ENCODE data around the gene ADTRP.

The ADTRP gene

DNA sequence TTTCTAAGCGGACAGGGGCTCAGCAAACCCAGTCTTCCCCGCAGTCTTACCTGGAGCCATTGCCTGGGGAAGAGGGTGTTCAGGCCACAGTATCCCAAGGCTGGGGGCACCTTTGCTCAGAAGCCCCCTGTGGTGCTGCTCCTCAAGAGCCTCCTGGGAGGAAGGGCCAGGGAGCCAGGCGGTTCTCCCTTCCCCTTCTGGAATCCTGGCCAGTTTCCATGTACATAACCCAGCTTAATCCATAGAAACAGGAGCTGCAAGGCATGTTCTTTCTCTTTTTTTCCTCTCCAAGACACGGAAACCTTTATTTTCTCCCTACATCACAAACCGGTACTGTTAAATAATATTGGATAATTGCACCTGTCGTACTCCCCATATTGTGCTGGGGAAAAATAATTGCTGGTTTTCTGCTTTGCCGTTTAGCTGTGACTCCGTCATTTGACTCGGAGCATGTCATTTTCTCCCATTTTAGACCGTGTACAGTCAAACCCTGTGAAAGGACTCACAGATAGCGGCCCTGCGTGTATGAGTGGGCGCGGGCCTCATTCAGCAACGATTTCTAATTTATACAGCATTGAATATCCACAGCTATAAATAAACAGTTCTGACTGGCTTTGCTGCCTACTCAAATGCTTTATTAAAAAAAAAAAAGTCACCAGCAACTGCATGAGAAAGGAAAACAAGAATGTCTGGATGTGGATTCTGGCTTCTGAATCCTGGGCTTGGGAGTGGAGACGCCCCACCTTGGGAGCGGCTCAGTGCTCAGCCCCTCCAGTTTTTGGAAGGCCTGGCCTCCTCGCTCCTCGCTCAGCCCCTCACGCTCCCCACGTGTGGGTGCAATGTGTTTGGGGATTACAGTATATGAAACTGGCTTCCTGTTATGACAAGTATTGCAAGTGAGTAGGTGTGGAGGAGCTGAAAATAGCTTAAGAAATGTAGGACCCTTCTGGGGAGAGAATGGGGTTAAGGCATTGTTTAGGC is 67.3 kb downstream of the ADTRP start:
- ATAC-seq, result no peak
- no peak for TF ChIP-seq ZNF565 (CRISPR knock-in tag; conservative IDR thresholded peaks at IDR 0.05; ENCODE audit: low read depth)
- no peak for TF ChIP-seq ZNF70 (CRISPR knock-in tag; IDR thresholded peaks at IDR 0.05)
- no peak for TF ChIP-seq OSR1 (CRISPR knock-in tag; IDR thresholded peaks at IDR 0.05)
- TF ChIP-seq, protein P1, sequence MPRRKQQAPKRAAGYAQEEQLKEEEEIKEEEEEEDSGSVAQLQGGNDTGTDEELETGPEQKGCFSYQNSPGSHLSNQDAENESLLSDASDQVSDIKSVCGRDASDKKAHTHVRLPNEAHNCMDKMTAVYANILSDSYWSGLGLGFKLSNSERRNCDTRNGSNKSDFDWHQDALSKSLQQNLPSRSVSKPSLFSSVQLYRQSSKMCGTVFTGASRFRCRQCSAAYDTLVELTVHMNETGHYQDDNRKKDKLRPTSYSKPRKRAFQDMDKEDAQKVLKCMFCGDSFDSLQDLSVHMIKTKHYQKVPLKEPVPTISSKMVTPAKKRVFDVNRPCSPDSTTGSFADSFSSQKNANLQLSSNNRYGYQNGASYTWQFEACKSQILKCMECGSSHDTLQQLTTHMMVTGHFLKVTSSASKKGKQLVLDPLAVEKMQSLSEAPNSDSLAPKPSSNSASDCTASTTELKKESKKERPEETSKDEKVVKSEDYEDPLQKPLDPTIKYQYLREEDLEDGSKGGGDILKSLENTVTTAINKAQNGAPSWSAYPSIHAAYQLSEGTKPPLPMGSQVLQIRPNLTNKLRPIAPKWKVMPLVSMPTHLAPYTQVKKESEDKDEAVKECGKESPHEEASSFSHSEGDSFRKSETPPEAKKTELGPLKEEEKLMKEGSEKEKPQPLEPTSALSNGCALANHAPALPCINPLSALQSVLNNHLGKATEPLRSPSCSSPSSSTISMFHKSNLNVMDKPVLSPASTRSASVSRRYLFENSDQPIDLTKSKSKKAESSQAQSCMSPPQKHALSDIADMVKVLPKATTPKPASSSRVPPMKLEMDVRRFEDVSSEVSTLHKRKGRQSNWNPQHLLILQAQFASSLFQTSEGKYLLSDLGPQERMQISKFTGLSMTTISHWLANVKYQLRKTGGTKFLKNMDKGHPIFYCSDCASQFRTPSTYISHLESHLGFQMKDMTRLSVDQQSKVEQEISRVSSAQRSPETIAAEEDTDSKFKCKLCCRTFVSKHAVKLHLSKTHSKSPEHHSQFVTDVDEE (CRISPR knock-in tag; IDR thresholded peaks at IDR 0.05), result no peak
- no peak for TF ChIP-seq SNAI2 (CRISPR knock-in tag; IDR thresholded peaks at IDR 0.05)
- TF ChIP-seq GLIS3 (CRISPR knock-in tag; IDR thresholded peaks at IDR 0.05), result no peak
- TF ChIP-seq RARB (CRISPR knock-in tag; IDR thresholded peaks at IDR 0.05), result no peak
- no peak for TF ChIP-seq TOX (CRISPR knock-in tag; IDR thresholded peaks at IDR 0.05; ENCODE audit: borderline replicate concordance)
- TF ChIP-seq, protein P2, sequence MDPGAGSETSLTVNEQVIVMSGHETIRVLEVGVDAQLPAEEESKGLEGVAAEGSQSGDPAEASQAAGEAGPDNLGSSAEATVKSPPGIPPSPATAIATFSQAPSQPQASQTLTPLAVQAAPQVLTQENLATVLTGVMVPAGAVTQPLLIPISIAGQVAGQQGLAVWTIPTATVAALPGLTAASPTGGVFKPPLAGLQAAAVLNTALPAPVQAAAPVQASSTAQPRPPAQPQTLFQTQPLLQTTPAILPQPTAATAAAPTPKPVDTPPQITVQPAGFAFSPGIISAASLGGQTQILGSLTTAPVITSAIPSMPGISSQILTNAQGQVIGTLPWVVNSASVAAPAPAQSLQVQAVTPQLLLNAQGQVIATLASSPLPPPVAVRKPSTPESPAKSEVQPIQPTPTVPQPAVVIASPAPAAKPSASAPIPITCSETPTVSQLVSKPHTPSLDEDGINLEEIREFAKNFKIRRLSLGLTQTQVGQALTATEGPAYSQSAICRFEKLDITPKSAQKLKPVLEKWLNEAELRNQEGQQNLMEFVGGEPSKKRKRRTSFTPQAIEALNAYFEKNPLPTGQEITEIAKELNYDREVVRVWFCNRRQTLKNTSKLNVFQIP (CRISPR knock-in tag; IDR thresholded peaks at IDR 0.05; ENCODE audit: borderline replicate concordance, low read depth), result no peak
- no peak for TF ChIP-seq PPARA (CRISPR knock-in tag; IDR thresholded peaks at IDR 0.05; ENCODE audit: borderline replicate concordance)

GRCh38 chr6:11710311-11710761 is 68.3 kb downstream of the ADTRP start:
- ATAC-seq, result no peak; the same call in 2 of the 3 replicates

GRCh38 chr6:11706171-11706570 is 72.4 kb downstream of the ADTRP start:
- TF ChIP-seq, protein P3, sequence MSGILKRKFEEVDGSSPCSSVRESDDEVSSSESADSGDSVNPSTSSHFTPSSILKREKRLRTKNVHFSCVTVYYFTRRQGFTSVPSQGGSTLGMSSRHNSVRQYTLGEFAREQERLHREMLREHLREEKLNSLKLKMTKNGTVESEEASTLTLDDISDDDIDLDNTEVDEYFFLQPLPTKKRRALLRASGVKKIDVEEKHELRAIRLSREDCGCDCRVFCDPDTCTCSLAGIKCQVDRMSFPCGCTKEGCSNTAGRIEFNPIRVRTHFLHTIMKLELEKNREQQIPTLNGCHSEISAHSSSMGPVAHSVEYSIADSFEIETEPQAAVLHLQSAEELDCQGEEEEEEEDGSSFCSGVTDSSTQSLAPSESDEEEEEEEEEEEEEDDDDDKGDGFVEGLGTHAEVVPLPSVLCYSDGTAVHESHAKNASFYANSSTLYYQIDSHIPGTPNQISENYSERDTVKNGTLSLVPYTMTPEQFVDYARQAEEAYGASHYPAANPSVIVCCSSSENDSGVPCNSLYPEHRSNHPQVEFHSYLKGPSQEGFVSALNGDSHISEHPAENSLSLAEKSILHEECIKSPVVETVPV (CRISPR knock-in tag; IDR thresholded peaks at IDR 0.05), result no peak
- TF ChIP-seq, protein P2 (CRISPR knock-in tag; IDR thresholded peaks at IDR 0.05; ENCODE audit: borderline replicate concordance, low read depth), result no peak
- TF ChIP-seq ZNF565 (CRISPR knock-in tag; conservative IDR thresholded peaks at IDR 0.05; ENCODE audit: low read depth) (no peak), GLIS3 (CRISPR knock-in tag; IDR thresholded peaks at IDR 0.05) (no peak)
- ATAC-seq, result no peak

More at GRCh38 chr6:11710311-11710761, 68.3 kb downstream of the ADTRP start:
- TF ChIP-seq GLIS3 (CRISPR knock-in tag; IDR thresholded peaks at IDR 0.05) (no peak), SNAI2 (CRISPR knock-in tag; IDR thresholded peaks at IDR 0.05) (no peak)

GRCh38 chr6:11705483-11705882 is 73.1 kb downstream of the ADTRP start:
- ATAC-seq, result no peak
- TF ChIP-seq PPARA (CRISPR knock-in tag; IDR thresholded peaks at IDR 0.05; ENCODE audit: borderline replicate concordance) (no peak), TCF4 (CRISPR knock-in tag; IDR thresholded peaks at IDR 0.05; ENCODE audit: borderline replicate concordance) (no peak), ZC3H10 (CRISPR knock-in tag; IDR thresholded peaks at IDR 0.05) (no peak), ISL1 (CRISPR knock-in tag; IDR thresholded peaks at IDR 0.05) (no peak), SNAI2 (CRISPR knock-in tag; IDR thresholded peaks at IDR 0.05) (no peak), GLIS3 (CRISPR knock-in tag; IDR thresholded peaks at IDR 0.05) (no peak), ZFP30 (CRISPR knock-in tag; IDR thresholded peaks at IDR 0.05) (no peak), RARB (CRISPR knock-in tag; IDR thresholded peaks at IDR 0.05) (no peak), OSR1 (CRISPR knock-in tag; IDR thresholded peaks at IDR 0.05) (no peak), BACH2 (CRISPR knock-in tag; IDR thresholded peaks at IDR 0.05; ENCODE audit: borderline replicate concordance) (no peak), TOX (CRISPR knock-in tag; IDR thresholded peaks at IDR 0.05; ENCODE audit: borderline replicate concordance) (no peak)
- TF ChIP-seq, protein P2 (CRISPR knock-in tag; IDR thresholded peaks at IDR 0.05; ENCODE audit: borderline replicate concordance, low read depth), result no peak
- TF ChIP-seq, protein P3 (CRISPR knock-in tag; IDR thresholded peaks at IDR 0.05), result no peak
- TF ChIP-seq, protein P1 (CRISPR knock-in tag; IDR thresholded peaks at IDR 0.05), result no peak

All from SK-N-SH treated with all-trans-retinoic acid at 6 μM for 48 hours (cell line).